NCI-H82 treated with DMSO at 0.1 percent for 48 hours (cell line): Measurements from ENCODE around the gene SPPL2B.
A peak's percentile ranks its signal among the peaks of the same experiment; 100 is the strongest.
"Not testable (repeated sequence)": the region's sequence is repeated elsewhere in the genome, so short reads cannot be mapped to it uniquely, and the experiment has no call there.

ENCODE experiments used
- DNase-seq: peaks from one replicate; lab custom pipeline; 2025; ENCODE audit not compliant: unreplicated experiment; lab: John Stamatoyannopoulos, UW

The SPPL2B gene

DNA sequence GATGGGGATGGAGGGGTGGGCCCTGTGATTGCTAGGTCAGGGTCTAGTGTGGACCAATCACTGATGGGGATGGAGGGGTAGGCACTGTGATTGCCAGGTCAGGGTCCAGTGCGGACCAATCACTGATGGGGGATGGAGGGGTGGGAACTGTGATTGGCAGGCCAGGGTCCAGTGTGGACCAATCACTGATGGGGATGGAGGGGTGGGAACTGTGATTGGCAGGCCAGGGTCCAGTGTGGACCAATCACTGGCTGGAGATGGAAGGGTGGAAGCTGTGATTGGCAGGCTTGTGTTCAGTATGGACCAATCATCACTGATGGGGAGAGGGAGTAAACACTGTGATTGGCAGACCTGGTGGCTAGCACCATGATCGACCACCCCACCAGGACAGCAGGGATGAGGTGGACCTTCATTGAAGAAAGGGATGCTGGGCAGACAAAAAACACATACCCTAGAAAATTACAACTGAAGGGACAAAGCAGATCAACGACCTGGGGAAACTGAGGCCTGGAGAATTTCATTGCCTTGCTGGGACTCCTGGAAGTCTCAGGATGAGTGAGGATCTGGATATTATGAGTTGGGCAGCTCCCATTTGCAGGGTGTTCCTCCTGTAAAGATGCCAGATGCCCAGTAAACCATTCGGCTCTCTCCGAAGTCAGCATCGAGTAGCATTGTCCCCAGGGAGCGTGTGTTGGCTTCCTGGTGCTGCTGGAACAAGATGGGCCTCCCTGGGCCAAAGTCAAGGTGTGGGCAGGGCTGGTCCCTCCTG lies 47.1 kb downstream of the SPPL2B start:
- DNase-seq = no peak

DNA sequence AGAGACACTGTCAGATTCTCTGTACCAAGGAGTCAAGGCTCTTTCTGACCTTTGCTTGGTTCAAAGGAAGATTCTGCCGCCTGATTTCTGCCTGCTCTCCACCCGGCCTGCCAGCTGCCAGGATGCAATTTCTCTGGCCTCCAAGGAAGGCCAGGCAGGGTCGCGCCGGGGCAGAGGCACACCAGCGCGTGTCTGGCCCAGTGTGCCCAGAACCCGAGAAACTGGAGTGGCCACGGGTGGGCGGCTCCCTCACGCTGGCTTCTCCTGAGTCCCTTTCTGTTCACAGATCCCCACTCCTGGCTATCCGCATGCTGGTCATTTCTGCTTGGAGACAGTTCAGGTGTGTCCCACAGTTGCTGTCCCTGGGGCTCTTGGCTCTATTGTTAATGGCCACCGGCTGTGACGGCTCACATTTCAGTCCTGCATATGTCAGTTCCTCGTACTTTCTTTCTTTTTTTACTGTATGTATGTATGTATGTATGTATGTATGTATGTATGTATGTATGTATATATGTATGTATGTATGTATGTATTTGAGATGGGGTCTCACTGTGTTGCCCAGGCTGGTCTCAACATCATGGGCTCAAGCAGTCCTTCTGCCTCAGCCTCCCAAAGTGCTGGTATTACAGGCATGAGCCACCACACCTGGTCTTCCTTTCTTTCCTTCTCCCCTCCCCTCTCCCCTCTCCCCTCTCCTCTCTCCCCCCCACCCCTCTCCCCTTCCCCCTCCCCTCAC lies 48.5 kb downstream of the SPPL2B start:
- DNase-seq = no peak

DNA sequence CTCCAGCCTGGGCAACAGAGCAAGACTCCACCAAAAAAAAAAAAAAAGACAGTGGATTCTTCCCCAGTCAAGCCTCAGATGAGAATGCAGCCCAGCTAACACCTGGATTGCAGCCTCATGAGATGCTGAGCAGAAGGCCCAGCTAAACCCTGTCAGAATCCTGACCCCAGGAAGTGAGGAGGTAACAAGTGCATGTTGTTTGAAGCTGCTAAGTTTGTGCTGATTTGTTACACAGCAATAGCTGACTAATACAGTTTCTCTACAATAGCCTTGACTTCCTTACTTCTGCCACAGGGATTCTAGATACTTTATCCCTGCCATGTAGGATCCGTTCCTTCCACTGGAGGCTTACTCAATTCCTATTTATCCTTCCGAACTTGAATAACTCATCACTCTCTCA lies 52.1 kb downstream of the SPPL2B start:
- DNase-seq = no peak

DNA sequence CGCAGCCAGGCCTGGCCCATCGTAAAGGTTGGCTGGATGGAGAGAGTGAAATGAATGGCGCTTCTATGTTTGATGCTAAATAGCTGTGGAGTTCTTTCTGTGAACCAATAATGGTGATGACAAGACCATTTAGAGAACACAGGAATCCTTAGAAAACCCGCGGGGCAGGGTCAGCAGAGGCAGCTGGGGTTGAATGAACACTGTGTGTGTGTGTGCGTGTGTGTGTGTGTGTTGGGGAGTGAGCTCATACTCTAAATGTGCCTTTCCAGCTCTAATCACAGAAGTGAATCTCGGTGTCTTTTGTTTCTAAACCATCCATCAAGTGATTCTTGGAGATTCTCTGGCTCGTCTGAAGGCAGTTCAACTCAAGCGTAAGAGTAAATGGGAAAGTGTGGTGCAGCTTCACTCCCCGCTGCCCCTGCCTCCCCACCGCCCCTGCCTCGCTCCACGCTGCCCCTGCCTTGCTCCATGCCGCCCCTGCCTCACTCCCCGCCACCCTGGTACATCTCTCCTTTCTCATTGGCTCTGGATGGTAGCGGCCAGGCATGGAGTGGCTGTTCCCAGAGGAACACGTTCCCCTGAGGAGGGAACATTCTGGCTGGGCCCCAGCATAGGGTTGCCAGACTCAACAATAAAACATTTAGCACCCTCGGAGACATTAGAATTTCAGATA lies 52.8 kb downstream of the SPPL2B start:
- no peak for DNase-seq

DNA sequence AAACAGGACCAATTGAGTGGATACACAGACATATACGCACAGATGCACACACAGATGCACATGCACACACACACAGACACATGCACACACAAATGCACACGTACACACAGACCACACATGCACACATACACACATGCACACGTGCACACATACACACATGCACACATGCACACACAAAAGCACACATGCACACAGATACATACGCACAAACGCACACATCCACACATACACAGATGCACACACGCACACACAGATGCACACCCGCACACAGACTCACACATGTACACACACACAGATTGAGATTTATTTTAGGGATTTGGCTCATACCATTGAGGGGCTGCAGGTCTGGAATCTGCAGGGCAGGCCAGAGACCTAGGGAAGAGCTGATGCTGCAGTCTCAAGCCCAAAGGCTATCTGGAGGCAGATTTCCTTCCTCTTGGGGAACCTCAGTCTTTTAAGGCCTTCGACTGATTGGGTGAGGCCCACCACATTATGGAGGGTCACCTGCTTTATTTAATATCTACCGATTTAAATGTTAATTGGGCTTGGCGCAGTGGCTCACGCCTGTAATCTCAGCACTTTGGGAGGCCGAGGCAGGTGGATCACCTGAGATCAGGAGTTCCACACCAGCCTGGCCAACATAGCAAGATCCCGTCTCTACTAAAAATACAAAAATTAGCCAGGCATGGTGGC lies 54.2 kb downstream of the SPPL2B start:
- DNase-seq = no peak

DNA sequence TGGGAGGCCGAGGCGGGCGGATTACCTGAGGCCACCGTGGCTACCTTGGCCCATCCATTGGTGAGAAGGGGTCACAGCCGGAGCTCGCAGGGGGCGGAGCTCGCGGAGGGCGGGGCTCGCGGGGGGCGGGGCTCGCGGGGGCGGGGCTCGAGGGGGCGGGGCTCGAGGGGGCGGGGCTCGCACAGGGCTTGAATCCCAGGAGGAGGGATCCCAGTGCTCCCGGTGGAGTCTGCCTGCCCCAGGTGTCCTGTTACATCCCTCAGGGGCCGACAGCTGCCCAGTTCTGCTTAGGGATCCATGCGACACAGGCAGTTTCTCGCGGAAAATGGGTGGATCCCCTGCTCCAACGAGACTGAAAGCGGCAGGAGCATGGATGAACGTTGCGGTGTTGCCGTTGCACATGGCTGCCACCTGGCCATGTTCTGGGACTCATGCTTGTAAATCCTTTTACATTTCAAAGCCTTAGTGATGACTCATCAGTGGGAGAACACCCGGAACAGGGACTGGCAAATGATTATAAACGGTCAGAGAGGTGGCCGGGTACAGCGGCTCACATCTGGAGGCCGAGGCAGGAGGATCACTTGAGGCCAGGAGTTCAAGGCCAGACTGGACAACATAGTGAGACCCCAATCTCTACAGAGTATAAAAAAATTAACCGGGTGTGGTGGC lies 56.7 kb downstream of the SPPL2B start:
- peak; percentile 55 for DNase-seq

DNA sequence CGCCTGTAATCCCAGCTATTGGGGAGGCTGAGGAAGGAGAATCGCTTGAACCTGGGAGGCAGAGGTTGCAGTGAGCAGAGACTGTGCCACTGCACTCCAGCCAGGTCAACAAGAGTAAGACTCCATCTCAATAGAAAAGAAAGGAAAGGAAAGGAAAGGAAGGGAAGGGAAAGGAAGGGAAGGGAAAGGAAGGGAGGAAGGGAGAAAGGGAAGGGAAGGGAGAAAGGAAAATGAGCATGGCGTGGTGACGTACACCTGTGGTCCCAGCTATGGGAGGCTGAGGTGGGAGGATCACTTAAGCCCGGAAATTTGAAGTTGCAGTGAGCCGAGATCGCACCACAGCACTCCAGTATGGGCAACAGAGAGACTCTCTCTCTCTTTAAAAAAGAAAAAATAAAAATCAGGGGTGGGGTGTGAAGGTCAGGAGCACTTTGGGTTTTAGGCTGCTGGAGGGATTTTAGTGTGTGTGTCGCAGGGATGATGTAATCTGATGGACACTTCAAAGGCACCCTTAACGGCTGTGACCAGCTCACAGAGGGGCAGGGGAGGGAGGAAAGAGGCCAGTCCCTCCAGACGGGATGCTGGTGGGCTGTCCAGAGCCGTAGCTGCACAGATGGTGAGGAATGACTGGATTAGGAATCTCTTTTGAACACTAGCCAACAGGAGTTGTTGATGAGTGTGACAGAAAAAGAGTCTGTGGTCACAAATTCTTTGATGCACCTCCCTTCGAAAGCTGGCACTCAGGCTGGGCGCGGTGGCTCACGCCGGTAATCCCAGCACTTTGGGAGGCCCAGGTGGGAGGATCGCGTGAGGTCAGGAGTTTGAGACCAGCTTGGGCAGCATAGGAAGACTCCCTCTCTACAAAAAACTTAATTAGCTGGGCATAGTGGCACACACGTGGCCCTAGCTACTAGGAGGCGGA lies 59.1 kb downstream of the SPPL2B start:
- DNase-seq = peak; percentile 77

DNA sequence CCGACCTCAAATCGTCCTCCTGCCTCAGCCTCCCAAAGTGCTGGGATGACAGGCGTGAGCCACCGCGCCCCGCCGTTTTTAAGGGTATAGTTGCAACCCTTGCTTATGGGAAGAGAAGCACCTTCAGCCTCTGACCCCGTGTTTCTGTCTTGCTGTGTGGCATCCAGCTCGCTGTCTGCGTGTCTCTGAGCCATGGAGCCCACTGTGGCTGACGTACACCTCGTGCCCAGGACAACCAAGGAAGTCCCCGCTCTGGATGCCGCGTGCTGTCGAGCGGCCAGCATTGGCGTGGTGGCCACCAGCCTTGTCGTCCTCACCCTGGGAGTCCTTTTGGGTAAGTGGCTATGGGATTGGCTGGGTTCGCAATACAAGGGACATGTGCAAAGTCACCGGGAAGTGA lies 61.1 kb downstream of the SPPL2B start:
- DNase-seq = no peak

DNA sequence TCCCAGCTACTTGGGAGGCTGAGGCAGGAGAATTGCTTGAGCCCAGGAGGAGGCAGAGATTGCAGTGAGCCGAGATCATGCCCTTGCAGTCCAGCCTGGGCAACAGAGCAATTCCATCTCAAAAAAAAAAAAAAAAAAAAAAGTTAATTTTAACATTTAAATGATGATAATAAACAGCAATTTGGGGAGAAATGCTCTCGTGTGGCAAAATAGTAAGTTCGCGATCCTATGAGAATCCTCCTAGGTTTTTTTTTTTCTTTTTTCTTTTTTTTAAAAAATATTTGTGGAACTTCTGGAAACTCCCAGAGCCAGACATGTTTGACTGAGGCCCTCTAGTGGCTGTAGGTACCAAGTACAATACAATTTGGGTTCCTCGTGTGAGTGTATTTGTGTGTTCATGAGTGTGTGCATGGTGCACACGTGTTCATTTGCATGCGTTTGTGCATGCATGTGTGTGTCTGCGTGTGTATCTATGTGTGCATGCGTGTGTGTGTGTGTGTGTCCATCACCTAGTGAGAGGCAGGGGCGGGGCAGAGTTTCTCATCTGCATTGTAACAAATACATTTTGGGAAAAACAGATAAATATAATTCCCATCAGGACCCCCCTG lies 62.7 kb downstream of the SPPL2B start:
- peak; percentile 40 for DNase-seq

DNA sequence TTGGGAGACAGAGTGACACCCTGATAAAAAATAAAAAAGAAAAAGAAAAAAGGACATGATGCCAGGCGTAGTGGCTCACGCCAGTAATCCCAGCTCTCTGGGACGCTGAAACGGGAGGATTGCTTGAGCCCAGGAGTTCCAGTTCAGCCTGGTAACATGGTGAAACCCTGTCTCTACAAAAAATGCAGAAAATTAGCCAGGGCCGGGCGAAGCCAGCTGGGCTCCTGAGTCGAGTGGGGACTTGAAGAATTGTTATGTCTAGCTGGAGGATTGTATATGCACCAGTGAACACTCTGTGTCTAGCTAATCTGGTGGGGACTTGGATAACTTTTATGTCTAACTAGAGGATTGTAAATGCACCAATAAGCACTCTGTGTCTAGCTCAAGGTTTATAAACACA lies 63.9 kb downstream of the SPPL2B start:
- no peak for DNase-seq

DNA sequence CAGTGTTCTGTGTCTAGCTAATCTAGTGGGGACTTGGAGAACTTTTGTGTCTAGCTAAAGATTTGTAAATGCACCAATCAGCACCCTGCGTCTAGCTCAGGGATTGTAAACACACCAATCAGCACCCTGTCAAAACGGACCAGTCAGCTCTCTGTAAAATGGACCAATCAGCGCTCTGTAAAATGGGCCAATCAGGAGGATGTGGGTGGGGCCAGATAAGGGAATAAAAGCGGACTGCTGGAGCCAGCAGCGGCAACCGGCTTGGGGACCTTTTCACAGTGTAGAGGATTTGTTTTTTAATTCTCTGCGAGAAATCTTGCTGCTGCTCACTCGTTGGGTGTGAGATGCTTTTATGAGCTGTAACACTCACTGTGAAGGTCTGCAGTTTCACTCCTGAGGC lies 64.4 kb downstream of the SPPL2B start:
- DNase-seq = not testable (repeated sequence)

DNA sequence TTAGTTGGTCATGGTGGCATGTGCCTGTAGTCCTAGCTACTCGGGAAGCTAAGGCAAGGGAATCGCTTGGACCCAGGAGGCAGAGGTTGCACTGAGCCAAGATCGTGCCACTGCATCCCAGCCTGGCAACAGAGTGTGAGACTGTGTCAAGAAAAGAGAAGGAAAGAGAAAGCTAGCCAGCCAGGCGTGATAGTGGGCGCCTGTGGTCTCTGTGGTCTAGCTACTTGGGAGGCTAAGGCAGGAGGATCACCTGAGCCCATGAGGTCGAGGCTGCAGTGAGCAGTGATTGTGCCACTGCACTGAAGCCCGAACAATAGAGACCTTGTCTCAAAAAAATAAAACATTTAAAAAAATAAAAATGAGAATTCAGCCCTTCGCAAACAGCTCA lies 65.6 kb downstream of the SPPL2B start:
- DNase-seq = no peak

DNA sequence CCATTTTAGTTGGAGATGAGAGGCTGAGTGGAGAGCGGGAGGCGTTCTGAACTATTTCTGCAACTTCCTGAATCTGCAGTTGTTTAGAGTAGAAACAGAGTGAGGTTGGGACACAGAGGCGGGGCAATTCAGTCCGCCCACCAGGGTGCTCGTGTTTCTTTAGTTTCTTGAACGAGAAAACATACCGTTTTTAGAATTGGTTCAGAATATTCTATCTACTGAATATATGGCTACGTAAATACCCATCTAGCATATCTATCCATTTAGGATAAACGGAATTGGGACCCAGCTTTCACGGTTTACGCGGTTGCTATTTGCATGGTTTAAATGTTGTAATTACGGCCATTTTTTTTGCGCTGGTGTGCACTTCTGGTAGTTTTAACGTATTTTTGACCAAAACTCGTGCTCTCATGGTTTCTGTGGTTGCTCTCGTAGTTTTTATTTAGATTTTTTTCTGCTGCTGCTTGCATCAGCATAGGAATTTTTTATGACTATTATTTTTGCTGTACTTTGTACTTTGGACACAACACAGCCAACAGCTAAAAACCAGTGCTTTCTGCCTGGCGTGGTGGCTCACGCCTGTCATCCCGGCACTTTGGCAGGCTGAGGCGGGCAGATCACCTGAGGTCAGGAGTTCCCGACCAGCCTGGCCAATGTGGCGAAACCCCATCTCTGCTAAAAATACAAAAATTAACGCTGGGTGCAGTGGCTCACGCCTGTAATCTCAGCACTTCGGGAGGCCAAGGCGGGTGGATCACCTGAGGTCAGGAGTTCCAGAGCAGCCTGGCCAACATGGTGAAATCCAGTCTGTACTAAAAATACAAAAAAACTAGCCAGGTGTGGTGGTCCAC lies 66.2 kb downstream of the SPPL2B start:
- DNase-seq = no peak

DNA sequence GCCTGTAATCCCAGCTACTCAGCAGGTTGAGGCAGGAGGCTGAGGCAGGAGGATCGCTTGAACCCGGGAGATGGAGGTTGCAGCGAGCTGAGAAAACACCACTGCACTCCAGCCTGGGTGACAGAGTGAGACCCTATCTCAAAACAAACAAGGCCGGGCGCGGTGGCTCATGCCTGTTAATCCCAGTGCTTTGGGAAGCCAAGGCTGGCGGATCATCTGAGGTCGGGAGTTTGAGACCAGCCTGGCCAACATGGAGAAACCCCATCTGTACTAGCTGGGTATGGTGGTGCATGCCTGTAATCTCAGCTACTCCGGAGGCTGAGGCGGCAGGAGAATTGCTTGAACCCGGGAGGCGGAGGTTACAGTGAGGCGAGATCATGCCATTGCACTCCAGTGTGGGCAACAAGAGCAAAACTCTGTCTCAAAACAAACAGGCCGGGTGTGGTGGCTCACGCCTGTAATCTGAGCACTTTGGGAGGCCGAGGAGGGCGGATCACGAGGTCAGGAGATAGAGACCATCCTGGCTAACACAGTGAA lies 66.9 kb downstream of the SPPL2B start:
- DNase-seq = not testable (repeated sequence)

DNA sequence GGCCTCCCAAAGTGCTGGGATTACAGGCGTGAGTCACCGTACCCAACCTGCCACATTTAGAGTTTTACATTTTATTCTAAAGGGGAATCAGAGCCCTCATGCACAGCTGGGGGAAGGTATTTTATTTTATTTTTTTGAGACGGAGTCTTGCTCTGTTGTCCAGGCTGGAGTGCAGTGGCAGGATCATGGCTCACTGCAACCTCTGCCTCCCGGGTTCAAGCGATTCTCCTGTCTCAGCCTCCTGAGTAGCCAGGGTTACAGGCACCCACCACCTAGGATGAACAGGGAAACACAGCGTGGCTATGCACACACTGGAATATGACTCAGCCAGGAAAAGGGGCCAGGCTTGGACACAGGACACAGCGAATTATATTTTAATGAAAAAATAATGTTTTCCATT lies 68.7 kb downstream of the SPPL2B start:
- DNase-seq = not testable (repeated sequence)

DNA sequence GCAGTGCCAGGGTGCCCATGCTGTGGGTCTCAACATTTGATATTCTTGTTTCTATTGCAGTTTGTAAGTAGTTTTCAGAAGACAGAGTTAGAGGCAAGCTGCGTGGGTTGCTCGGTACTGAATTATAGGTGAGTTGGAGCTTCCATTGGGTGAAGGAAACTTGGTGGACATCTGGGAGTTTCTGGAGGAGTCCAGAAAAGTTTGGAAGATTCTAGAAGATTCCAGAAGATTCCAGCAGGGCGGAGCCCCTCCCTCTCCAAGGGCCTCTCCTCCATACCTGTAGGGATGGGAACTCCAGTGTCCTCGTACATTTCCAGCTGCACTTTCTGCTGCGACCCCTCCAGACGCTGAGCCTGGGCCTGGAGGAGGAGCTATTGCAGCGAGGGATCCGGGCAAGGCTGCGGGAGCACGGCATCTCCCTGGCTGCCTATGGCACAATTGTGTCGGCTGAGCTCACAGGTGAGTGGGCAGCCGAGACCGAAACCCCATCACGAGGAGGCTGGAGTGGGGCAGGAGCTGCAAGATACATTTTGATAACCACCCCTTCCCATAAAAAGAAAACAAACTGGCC lies 70.3 kb downstream of the SPPL2B start:
- DNase-seq = no peak

DNA sequence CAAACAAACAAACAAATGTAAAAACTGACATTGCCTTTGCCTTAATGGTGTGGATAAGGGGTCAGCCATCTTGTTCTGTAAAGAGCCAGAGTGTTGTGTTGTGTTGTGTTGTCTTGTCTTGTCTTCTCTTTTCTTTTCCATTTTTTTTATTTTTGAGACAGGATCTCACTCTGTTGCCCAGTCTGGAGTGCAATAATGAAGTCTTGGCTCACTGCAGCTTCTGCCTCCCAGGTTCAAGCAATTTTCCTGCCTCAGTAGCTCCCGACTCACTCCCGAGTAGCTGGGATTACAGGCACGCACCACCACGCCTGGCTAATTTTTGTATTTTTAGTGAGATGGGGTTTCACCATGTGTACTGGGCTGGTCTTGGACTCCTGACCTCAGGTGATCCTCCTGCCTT lies 71.1 kb downstream of the SPPL2B start:
- no peak for DNase-seq
